H1 (cell line): ENCODE data around the gene TEX55. TPM values are rescaled to one million over a fixed set of nuclear protein-coding genes. Genes with fewer than 3 reads are reported as not detected.

ENCODE experiments used
- CTCF ChIA-PET: fragments of 300-600 bp; sonication (Branson Sonifier 250); formaldehyde crosslinking; loops from one replicate; lab custom pipeline; 2021; ENCODE audit not compliant: partially characterized antibody; lab: Charles Lee
- POLR2A ChIA-PET: fragments of 300-600 bp; sonication (Branson Sonifier 250); formaldehyde crosslinking; loops from one replicate; lab custom pipeline; 2021; ENCODE audit warnings: inconsistent platforms; ENCODE audit not compliant: partially characterized antibody; lab: Charles Lee
- DNase-seq, 2 experiments: peaks; one replicate each; pipeline versions ENCODE4 v3.0.0 to v3.0.0-alpha.2; 2010 to 2022; ENCODE audit warnings: low spot score in 2 of 2, low read depth in 1 of 2, mixed read lengths in 1 of 2
- FAIRE-seq: peaks from 2 replicates; lab custom pipeline; 2011; peaks lifted over from hg19 to GRCh38; lab: Jason Lieb, UNC
- H2AFZ ChIP-seq: 2 replicates; pipeline ENCODE4 v1.8.1; 2012; ENCODE audit warnings: low read length, inconsistent platforms
- H2AK5ac ChIP-seq: 2 replicates; pipeline ENCODE4 v1.6.1; 2013; ENCODE audit warnings: low read depth, low read length
- H2BK120ac ChIP-seq: replicated peaks from 2 replicates; pipeline ENCODE3; 2013; ENCODE audit warnings: low read depth, low read length, inconsistent platforms
- H2BK12ac ChIP-seq: 2 replicates; pipeline ENCODE4 v1.6.1; 2013; ENCODE audit warnings: low read depth, low read length
- H2BK15ac ChIP-seq: 2 replicates; pipeline ENCODE4 v1.6.1; 2013; ENCODE audit warnings: low read length
- H2BK20ac ChIP-seq: 2 replicates; pipeline ENCODE4 v1.6.1; 2013; ENCODE audit warnings: low read length
- H2BK5ac ChIP-seq: 2 replicates; pipeline ENCODE4 v1.6.1; 2013; ENCODE audit warnings: low read depth, low read length
- H3K14ac ChIP-seq: 2 replicates; pipeline ENCODE4 v1.6.1; 2013; ENCODE audit warnings: inconsistent platforms; ENCODE audit not compliant: insufficient read length
- H3K18ac ChIP-seq: 2 replicates; pipeline ENCODE4 v1.6.1; 2013; ENCODE audit warnings: low read length; ENCODE audit errors: extremely low read depth
- H3K23ac ChIP-seq: 2 replicates; pipeline ENCODE4 v1.6.1; 2013; ENCODE audit warnings: inconsistent platforms; ENCODE audit not compliant: insufficient read length
- H3K23me2 ChIP-seq: 2 replicates; pipeline ENCODE4 v1.6.1; 2013; ENCODE audit warnings: low read depth, low read length
- H3K27ac ChIP-seq: 2 replicates; pipeline ENCODE4 v1.6.1; 2011; ENCODE audit warnings: low read depth, low read length, inconsistent platforms
- H3K27me3 ChIP-seq, 4 experiments: replicated peaks in 1 of 4; 1 replicate in 1 of 4; 2 replicates in 3 of 4; pipeline versions ENCODE4 v1.6.1 to v1.8.1; 2011 to 2013; ENCODE audit warnings: low read length in 3 of 4, mild to moderate bottlenecking in 3 of 4, inconsistent platforms in 2 of 4, mixed read lengths in 2 of 4, moderate library complexity in 1 of 4; ENCODE audit not compliant: control insufficient read depth in 3 of 4, insufficient read depth in 3 of 4; ENCODE audit errors: extremely low read depth in 1 of 4
- H3K36me3 ChIP-seq, 4 experiments: 2 replicates each; pipeline versions ENCODE4 v1.6.1 to v1.8.1; 2011 to 2013; ENCODE audit warnings: mild to moderate bottlenecking in 4 of 4, low read length in 3 of 4, moderate library complexity in 2 of 4, control low read depth in 1 of 4, inconsistent platforms in 1 of 4; ENCODE audit not compliant: insufficient read depth in 4 of 4, control insufficient read depth in 2 of 4
- H3K4ac ChIP-seq: replicated peaks from 2 replicates; pipeline ENCODE3; 2013; ENCODE audit warnings: low read length, low read depth, mixed read lengths, inconsistent platforms; ENCODE audit not compliant: insufficient read length
- H3K4me1 ChIP-seq, 4 experiments: replicated peaks in 1 of 4; 1 replicate in 1 of 4; 2 replicates in 3 of 4; pipeline versions ENCODE4 v1.6.1 to v1.8.1; 2011 to 2013; ENCODE audit warnings: low read length in 3 of 4, inconsistent platforms in 2 of 4, mixed read lengths in 1 of 4; ENCODE audit not compliant: insufficient read depth in 4 of 4, control insufficient read depth in 3 of 4
- H3K4me2 ChIP-seq, 2 experiments: 2 replicates each; pipeline versions ENCODE4 v1.6.1 to v1.8.1; 2011 to 2013; ENCODE audit warnings: low read depth in 2 of 2, low read length in 2 of 2, control low read depth in 1 of 2, inconsistent platforms in 1 of 2, mild to moderate bottlenecking in 1 of 2; ENCODE audit not compliant: insufficient read depth in 1 of 2
- H3K4me3 ChIP-seq, 4 experiments: fragments of 200-600, 300-600 bp in 1 of 4; sonication (generic), shearing (Covaris generic), sonication (Bioruptor Twin) in 1 of 4; 2 replicates each; pipeline versions ENCODE4 v1.5.1 to v1.8.1; 2011 to 2016; ENCODE audit warnings: low read length in 4 of 4, low read depth in 3 of 4, control low read depth in 2 of 4, inconsistent platforms in 2 of 4, mild to moderate bottlenecking in 2 of 4, mixed read lengths in 1 of 4, moderate library complexity in 1 of 4; ENCODE audit not compliant: insufficient read depth in 2 of 4; ENCODE audit errors: extremely low read depth in 1 of 4
- H3K56ac ChIP-seq: replicated peaks from 2 replicates; pipeline ENCODE3; 2013; ENCODE audit warnings: low read depth, mild to moderate bottlenecking, mixed read lengths, low read length, inconsistent platforms; ENCODE audit not compliant: insufficient read length
- H3K79me1 ChIP-seq: 2 replicates; pipeline ENCODE4 v1.6.1; 2013; ENCODE audit warnings: low read depth, low read length, control low read depth
- H3K79me2 ChIP-seq, 2 experiments: 2 replicates each; pipeline versions ENCODE4 v1.6.1 to v1.8.1; 2012 to 2013; ENCODE audit warnings: low read length in 2 of 2, mild to moderate bottlenecking in 2 of 2, inconsistent platforms in 1 of 2; ENCODE audit not compliant: insufficient read depth in 2 of 2, control insufficient read depth in 1 of 2
- H3K9ac ChIP-seq, 4 experiments: replicated peaks in 1 of 4; 1 replicate in 1 of 4; 2 replicates in 3 of 4; pipeline versions ENCODE4 v1.6.1 to v1.8.1; 2011 to 2013; ENCODE audit warnings: low read depth in 3 of 4, low read length in 3 of 4, control low read depth in 2 of 4, mild to moderate bottlenecking in 2 of 4, moderate library complexity in 2 of 4, inconsistent platforms in 1 of 4; ENCODE audit errors: extremely low read depth in 1 of 4
- H3K9me3 ChIP-seq, 2 experiments: 2 replicates each; pipeline versions ENCODE4 v1.6.1 to v1.8.1; 2012 to 2013; ENCODE audit warnings: mild to moderate bottlenecking in 2 of 2, moderate library complexity in 2 of 2, control low read depth in 1 of 2, inconsistent platforms in 1 of 2, low read depth in 1 of 2, low read length in 1 of 2, mixed read lengths in 1 of 2; ENCODE audit not compliant: insufficient read depth in 2 of 2
- H4K20me1 ChIP-seq, 2 experiments: replicated peaks in 1 of 2; 2 replicates each; pipeline versions ENCODE3 to v1.8.1; 2011 to 2013; ENCODE audit warnings: inconsistent platforms in 2 of 2, low read length in 2 of 2, mild to moderate bottlenecking in 1 of 2; ENCODE audit not compliant: insufficient read depth in 2 of 2, control insufficient read depth in 1 of 2
- H4K5ac ChIP-seq: 2 replicates; pipeline ENCODE4 v1.6.1; 2013; ENCODE audit warnings: low read length, low read depth, mixed read lengths, inconsistent platforms; ENCODE audit not compliant: insufficient read length
- H4K8ac ChIP-seq: 2 replicates; pipeline ENCODE4 v1.8.0; 2013; ENCODE audit warnings: mild to moderate bottlenecking, moderate library complexity, low read length, inconsistent platforms; ENCODE audit not compliant: insufficient read depth; ENCODE audit errors: extremely low read depth
- H4K91ac ChIP-seq: replicated peaks from 2 replicates; pipeline ENCODE3; 2013; ENCODE audit warnings: low read length, mixed read lengths, inconsistent platforms; ENCODE audit not compliant: insufficient read length
- BACH1 ChIP-seq: IDR thresholded peaks from 2 replicates; pipeline ENCODE4 v1.6.1; 2012; ENCODE audit warnings: low read length, improper control_type of control experiment
- BCL11A ChIP-seq, 2 experiments: IDR thresholded peaks; one replicate each; pipeline ENCODE4 v1.6.1; 2011; ENCODE audit warnings: low read depth in 2 of 2, low read length in 2 of 2, mild to moderate bottlenecking in 2 of 2
- CBX5 ChIP-seq: fragments of 300-800, 300-1000 bp; sonication (generic); IDR thresholded peaks from 2 replicates; pipeline ENCODE4 v1.7.1; 2016; ENCODE audit warnings: antibody characterized with exemption, low read length, low read depth
- CTBP2 ChIP-seq: IDR thresholded peaks from 2 replicates; pipeline ENCODE4 v1.7.0; 2011; ENCODE audit warnings: borderline replicate concordance, mild to moderate bottlenecking, moderate library complexity, mixed read lengths, low read length; ENCODE audit not compliant: insufficient read depth, insufficient read length
- E2F6 ChIP-seq: IDR thresholded peaks from 2 replicates; pipeline ENCODE4 v1.6.1; 2012; ENCODE audit warnings: inconsistent platforms
- EZH2 ChIP-seq: fragments of 200-600 bp; sonication (generic); IDR thresholded peaks from 2 replicates; pipeline ENCODE4 v1.7.1; 2012; ENCODE audit warnings: low read depth, mild to moderate bottlenecking, moderate library complexity, low read length, inconsistent platforms; ENCODE audit not compliant: severe bottlenecking
- MAFK ChIP-seq: IDR thresholded peaks from 2 replicates; pipeline ENCODE4 v1.6.1; 2012; ENCODE audit warnings: low read depth, mild to moderate bottlenecking, improper control_type of control experiment, low read length
- RAD21 ChIP-seq, 2 experiments: IDR thresholded peaks in 1 of 2; conservative IDR thresholded peaks in 1 of 2; 2 replicates each; pipeline ENCODE4 v1.6.1; 2011; ENCODE audit warnings: low read depth in 2 of 2, low read length in 2 of 2, improper control_type of control experiment in 1 of 2, inconsistent platforms in 1 of 2, mild to moderate bottlenecking in 1 of 2, moderate library complexity in 1 of 2
- SRF ChIP-seq: IDR thresholded peaks from 2 replicates; pipeline ENCODE4 v1.6.1; 2011; ENCODE audit warnings: mild to moderate bottlenecking, low read depth, low read length, moderate library complexity
- TCF12 ChIP-seq: IDR thresholded peaks from 2 replicates; pipeline ENCODE4 v1.6.1; 2011; ENCODE audit warnings: low read depth, mild to moderate bottlenecking, low read length
- WGBS, 2 experiments: shearing (Covaris generic) in 1 of 2; methylation state at CpG; one replicate each; pipeline versions ENCODE4 v1.1.6 to v1.1.7; 2013 to 2015; ENCODE audit warnings: low lambda C conversion rate in 2 of 2, mixed read lengths in 2 of 2, inconsistent platforms in 1 of 2, low coverage in 1 of 2, missing lambda C conversion rate in 1 of 2; ENCODE audit not compliant: insufficient replicate concordance in 2 of 2, insufficient coverage in 1 of 2, insufficient read length in 1 of 2; ENCODE audit errors: extremely low coverage in 1 of 2, missing lambda C conversion rate in 1 of 2; 5-methylcytosine and 5-hydroxymethylcytosine counted together
- polyA plus RNA-seq, 7 experiments: library from polyadenylated mRNA; depleted of rRNA in 3 of 7; stranded (reverse) in 5 of 7; unstranded in 2 of 7; fragments of >200 nt in 5 of 7; fragments of 200-250 nt in 2 of 7; gene quantifications; 1 replicate in 5 of 7; 2 replicates in 1 of 7; 4 replicates in 1 of 7; pipeline versions ENCODE4 v1.2.1 to v1.2.3, GENCODE V29; 2011 to 2013; ENCODE audit warnings: missing spikeins in 2 of 7, mixed read lengths in 2 of 7
- total RNA-seq: library from RNA; stranded (reverse); fragmentation: NEBNext Ultra II Directional; extraction: Animal tissue kit (Norgen Biotek cat#: 25700); gene quantifications from 2 replicates; pipeline ENCODE4 v1.2.1, GENCODE V29; 2021
- TF ChIP-seq, protein P1 (sequence below): IDR thresholded peaks from 2 replicates; pipeline ENCODE4 v1.6.1; 2012; ENCODE audit warnings: inconsistent platforms
- TF ChIP-seq, protein P2 (sequence below): IDR thresholded peaks from 2 replicates; pipeline ENCODE4 v1.6.1; 2011; ENCODE audit warnings: low read depth, mild to moderate bottlenecking, low read length; ENCODE audit not compliant: insufficient read depth

The TEX55 gene
- total and polyA plus RNA-seq, 2 of the 8 experiments (the other 6 are each of a cell fraction or from before 2014, with no cell fraction given), result not detected

DNA sequence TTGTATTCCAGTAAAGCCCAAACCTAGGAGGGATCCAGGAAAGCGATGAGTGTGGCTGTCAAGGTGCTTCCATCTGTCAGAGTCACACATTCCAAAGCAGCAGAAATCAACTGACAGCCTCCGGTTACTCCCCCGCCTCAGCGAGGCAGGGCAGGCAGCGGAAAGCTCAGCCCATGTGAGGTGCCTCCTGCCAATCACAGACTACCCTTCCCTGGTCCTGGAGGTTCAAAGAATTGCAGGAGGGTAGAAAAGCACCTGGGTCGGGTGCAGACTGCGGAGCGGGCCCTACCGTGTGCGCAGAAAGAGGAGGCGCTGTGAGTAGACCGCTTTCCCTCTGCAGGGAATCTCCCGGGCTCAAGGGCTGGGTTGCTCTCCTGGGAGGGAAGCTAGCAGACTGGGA, 27.4 kb downstream of the TEX55 start, which contains the start of gene UPK1B:
UPK1B (plus strand) TSS at position 274 of the 400 bp plus-strand sequence. CDS start 13,144 bp downstream, outside the sequence.
- H2AFZ ChIP-seq, result no peak within 1 kb of the TSS
- DNase-seq, result peak; percentile 47 to 72
- no peak within 1 kb of the TSS for H2BK15ac ChIP-seq
- TF ChIP-seq, protein P1, sequence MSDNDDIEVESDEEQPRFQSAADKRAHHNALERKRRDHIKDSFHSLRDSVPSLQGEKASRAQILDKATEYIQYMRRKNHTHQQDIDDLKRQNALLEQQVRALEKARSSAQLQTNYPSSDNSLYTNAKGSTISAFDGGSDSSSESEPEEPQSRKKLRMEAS, result peak; percentile 42; the same call in 1 of the 2 replicates
- TF ChIP-seq E2F6 (peak; percentile 54), SRF (no peak), TCF12 (no peak), RAD21 (IDR thresholded peaks at IDR 0.05 in 1 of 2, conservative IDR thresholded peaks at IDR 0.05 in 1 of 2; ENCODE audit: low read depth in 2 of 2, low read length in 2 of 2) (peak in 1 of 2 experiments; percentile 15; a peak in 1 of 4 replicates), MAFK (no peak), EZH2 (no peak), BACH1 (no peak), CTBP2 (no peak), BCL11A (IDR thresholded peaks at IDR 0.05; ENCODE audit: low read depth in 2 of 2, low read length in 2 of 2) (no peak), CBX5 (no peak)
- TF ChIP-seq, protein P2, sequence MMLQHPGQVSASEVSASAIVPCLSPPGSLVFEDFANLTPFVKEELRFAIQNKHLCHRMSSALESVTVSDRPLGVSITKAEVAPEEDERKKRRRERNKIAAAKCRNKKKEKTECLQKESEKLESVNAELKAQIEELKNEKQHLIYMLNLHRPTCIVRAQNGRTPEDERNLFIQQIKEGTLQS, result 0 out of 2 replicates have a peak, but pooled peaks have one; percentile 22

More for the DNA sequence above, 27.4 kb downstream of the TEX55 start, which contains the start of gene UPK1B:
- Histone ChIP-seq H2BK12ac (no peak within 1 kb of the TSS), H3K18ac (no peak within 1 kb of the TSS), H4K91ac (no peak within 1 kb of the TSS), H3K23me2 (no peaks in the 10 kb centered on the region), H3K56ac (no peak within 1 kb of the TSS), H3K79me1 (no peaks in the 10 kb centered on the region), H3K4me1 (peaks cover 0 to 1% (median 0%) of the 10 kb centered on the region in 4 experiments; a peak in 1 of 7 replicates), H3K23ac (no peak within 1 kb of the TSS), H3K4me2 (peak within 1 kb of the TSS; percentile 17 to 36; a peak in 2 of 4 replicates), H2BK120ac (no peak within 1 kb of the TSS), H4K5ac (no peak within 1 kb of the TSS), H3K79me2 (no peaks in the 10 kb centered on the region), H3K36me3 (no peaks in the 10 kb centered on the region), H3K9ac (no peak within 1 kb of the TSS), H2BK5ac (no peak within 1 kb of the TSS), H3K9me3 (no peaks in the 10 kb centered on the region), H3K27ac (no peak within 1 kb of the TSS), H3K4me3 (no peak within 1 kb of the TSS), H3K14ac (no peak within 1 kb of the TSS), H3K27me3 (no peaks in the 10 kb centered on the region), H4K8ac (no peak within 1 kb of the TSS), H4K20me1 (no peaks in the 10 kb centered on the region), H2AK5ac (no peak within 1 kb of the TSS), H3K4ac (no peak within 1 kb of the TSS), H2BK20ac (no peak within 1 kb of the TSS)
- 17% methylated on average over 13 of the region's 13 CpGs; no CpG with 5 or more reads in 1 of the 2 experiments for WGBS, 2 experiments
- CTCF ChIA-PET, result interaction anchor here (0.6 to 1.2 kb wide), 4 partner anchors 10 to 33 kb away, joined by 3 read pairs; no protein-coding TSS in a partner anchor
- FAIRE-seq, result peak; percentile 85
- POLR2A ChIA-PET, result no interaction called here
